HG02588 (cell line): ENCODE results near the gene TMEM252.

ENCODE experiments used
- ATAC-seq: cut with Tn5 transposase; IDR thresholded peaks from one replicate; pipeline ENCODE4 v1.9.1; 2021; ENCODE audit warnings: mild to moderate bottlenecking, moderate library complexity; ENCODE audit not compliant: unreplicated experiment

Gene TMEM252

GRCh38 chr9:68500457-68501381 lies 40.0 kb downstream of the TMEM252 start:
- no peak for ATAC-seq

GRCh38 chr9:68498816-68499215 lies 41.9 kb downstream of the TMEM252 start:
- ATAC-seq = no peak

GRCh38 chr9:68497629-68498028 lies 43.1 kb downstream of the TMEM252 start:
- ATAC-seq = no peak

- ATAC-seq = no peak
Observed at GRCh38 chr9:68496356-68496755, 44.3 kb downstream of the TMEM252 start.

GRCh38 chr9:68495247-68495646 lies 45.4 kb downstream of the TMEM252 start:
- ATAC-seq = no peak

- ATAC-seq = no peak
Observed at GRCh38 chr9:68493958-68494577, 46.6 kb downstream of the TMEM252 start.

- no peak for ATAC-seq
Observed at GRCh38 chr9:68493541-68493940, 47.1 kb downstream of the TMEM252 start.

- no peak for ATAC-seq
Observed at GRCh38 chr9:68492806-68493205, 47.9 kb downstream of the TMEM252 start.

- no peak for ATAC-seq
Observed at GRCh38 chr9:68489646-68490045, 51.0 kb downstream of the TMEM252 start.

GRCh38 chr9:68488126-68488525 lies 52.6 kb downstream of the TMEM252 start:
- ATAC-seq = no peak
